A673 (cell line): ENCODE measurements around the gene ZFPL1. TPM values are rescaled to one million over a fixed set of nuclear protein-coding genes. Genes with fewer than 3 reads are reported as not detected.

Source experiments
- BruUV-seq: library from RNA; stranded (reverse); fragments of 400-500 nt; replicated peaks from 2 replicates; lab custom pipeline; 2021; lab: Mats Ljungman, UMichigan
- CTCF ChIA-PET: fragments of 300-600 bp; sonication (Branson Sonifier 250); formaldehyde crosslinking; loops from one replicate; lab custom pipeline; 2022; ENCODE audit warnings: antibody characterized with exemption; lab: Charles Lee
- POLR2A ChIA-PET: fragments of 300-600 bp; sonication (Branson Sonifier 250); formaldehyde crosslinking; loops from one replicate; lab custom pipeline; 2022; ENCODE audit warnings: antibody characterized with exemption; ENCODE audit not compliant: low non-redundant PET; lab: Charles Lee
- DNase-seq: peaks from one replicate; pipeline ENCODE4 v3.0.0-alpha.2; 2015; ENCODE audit warnings: low spot score
- H3K27ac ChIP-seq: fragments of 200-600 bp; sonication (generic); 2 replicates; pipeline ENCODE4 v1.5.1; 2016; ENCODE audit warnings: mixed run types, low read depth, mild to moderate bottlenecking, mixed read lengths, antibody characterized with exemption, low read length; ENCODE audit not compliant: poor library complexity, severe bottlenecking
- H3K27me3 ChIP-seq: fragments of 200-600 bp; sonication (generic); replicated peaks from 2 replicates; pipeline ENCODE4 v1.6.1; 2017; ENCODE audit warnings: mixed run types, low read depth, mild to moderate bottlenecking, mixed read lengths, antibody characterized with exemption, low read length; ENCODE audit not compliant: insufficient read depth, poor library complexity
- H3K36me3 ChIP-seq: fragments of 200-600 bp; sonication (generic); 2 replicates; pipeline ENCODE4 v1.6.1; 2016; ENCODE audit warnings: mixed run types, mild to moderate bottlenecking, mixed read lengths, antibody characterized with exemption, low read length; ENCODE audit not compliant: insufficient read depth, poor library complexity, severe bottlenecking
- H3K4me1 ChIP-seq: fragments of 200-600 bp; sonication (generic); 2 replicates; pipeline ENCODE4 v1.6.1; 2017; ENCODE audit warnings: mixed run types, mild to moderate bottlenecking, mixed read lengths, antibody characterized with exemption, low read length; ENCODE audit not compliant: insufficient read depth, poor library complexity, severe bottlenecking
- H3K4me3 ChIP-seq: fragments of 200-600 bp; sonication (generic); 2 replicates; pipeline ENCODE4 v1.5.1; 2016; ENCODE audit warnings: low read depth, mixed run types, mild to moderate bottlenecking, mixed read lengths, low read length; ENCODE audit not compliant: poor library complexity, severe bottlenecking
- H3K9me3 ChIP-seq: fragments of 200-600 bp; sonication (generic); 2 replicates; pipeline ENCODE4 v1.6.1; 2016; ENCODE audit warnings: mixed run types, low read depth, mild to moderate bottlenecking, mixed read lengths, antibody characterized with exemption, low read length; ENCODE audit not compliant: poor library complexity, severe bottlenecking
- CTCF ChIP-seq: fragments of 300-800, 200-600 bp; sonication (generic); conservative IDR thresholded peaks from 2 replicates; pipeline ENCODE4 v1.5.1; 2017; ENCODE audit warnings: low read depth, mild to moderate bottlenecking, antibody characterized with exemption, low read length, moderate library complexity, mixed read lengths
- EZH2 ChIP-seq: fragments of 200-600 bp; sonication (generic); IDR thresholded peaks from 2 replicates; pipeline ENCODE4 v1.6.1; 2017; ENCODE audit warnings: borderline replicate concordance, low read depth, mild to moderate bottlenecking, mixed read lengths, antibody characterized with exemption, low read length; ENCODE audit not compliant: poor library complexity, severe bottlenecking
- intact Hi-C: fragments of 100-400 bp; cut with micrococcal nuclease; formaldehyde crosslinking; loops from one replicate; pipeline ENCODE4 v1.10.0; 2022; ENCODE audit not compliant: unreplicated experiment
- total RNA-seq: library from RNA; stranded (reverse); gene quantifications from 2 replicates; pipeline ENCODE4 v1.2.3, GENCODE V29; 2021

Gene ZFPL1
- total RNA-seq, 1 experiment from 2014 or later = 46.6 TPM

GRCh38 chr11:65124480-65125196 lies 40.6 kb downstream of the ZFPL1 start:
- H3K4me3 ChIP-seq = no peak overlapping the region
- no peak for TF ChIP-seq EZH2
- TF ChIP-seq CTCF = no peak
- BruUV-seq = TSS peak; percentile 4
- DNase-seq = no peak
- intact Hi-C loops = no loop called here
- H3K4me1 ChIP-seq = peaks cover 10% of the 10 kb centered on the region
- H3K36me3 ChIP-seq = peaks cover 65% of the 10 kb centered on the region
- no peaks in the 10 kb centered on the region for H3K27me3 ChIP-seq
- H3K27ac ChIP-seq = no peak overlapping the region
- no peaks in the 10 kb centered on the region for H3K9me3 ChIP-seq
- POLR2A ChIA-PET = no interaction called here
- CTCF ChIA-PET = no interaction called here

GRCh38 chr11:65125197-65126056 lies 41.4 kb downstream of the ZFPL1 start:
- H3K27ac ChIP-seq = no peak overlapping the region
- no peaks in the 10 kb centered on the region for H3K27me3 ChIP-seq
- POLR2A ChIA-PET = no interaction called here
- no TSS peak for BruUV-seq
- H3K9me3 ChIP-seq = no peaks in the 10 kb centered on the region
- TF ChIP-seq EZH2 (no peak), CTCF (no peak)
- H3K4me1 ChIP-seq = peaks cover 10% of the 10 kb centered on the region
- no peak overlapping the region for H3K4me3 ChIP-seq
- CTCF ChIA-PET = no interaction called here
- no peak for DNase-seq
- intact Hi-C loops = no loop called here
- peaks cover 64% of the 10 kb centered on the region for H3K36me3 ChIP-seq

- ChIA-PET POLR2A (no interaction called here), CTCF (no interaction called here)
- Histone ChIP-seq H3K9me3 (no peaks in the 10 kb centered on the region), H3K4me1 (no peaks in the 10 kb centered on the region), H3K27ac (no peak overlapping the region), H3K27me3 (no peaks in the 10 kb centered on the region), H3K4me3 (no peak overlapping the region), H3K36me3 (peaks cover 67% of the 10 kb centered on the region)
- no peak for DNase-seq
- intact Hi-C loops = no loop called here
- BruUV-seq = no TSS peak
- TF ChIP-seq EZH2 (no peak), CTCF (no peak)
Measured at GRCh38 chr11:65126624-65127274, 42.7 kb downstream of the ZFPL1 start.
